Stimulated activated naive CD8-positive, alpha-beta T cell treated with anti-CD3 and anti-CD28 coated beads, Interleukin-15, Interleukin-2, amounts not matched to agents 100 U/mL and 50 U/mL, for 24 hours (primary cell): Measurements from ENCODE around the gene COG7.
A peak's percentile ranks its signal among the peaks of the same experiment; 100 is the strongest.
"Not testable (repeated sequence)": the region's sequence is repeated elsewhere in the genome, so short reads cannot be mapped to it uniquely, and the experiment has no call there.

ENCODE experiments used
- ATAC-seq: fragments of 150-1000 bp; cut with Tn5 transposase; one replicate; pipeline ENCODE4 v1.10.0; 2021
- DNase-seq: peaks from one replicate; pipeline ENCODE4 v3.0.0; 2021

COG7 gene

GRCh38 chr16:23469814-23470213 is 16.8 kb upstream of the COG7 start:
- DNase-seq = no peak
- ATAC-seq = no peak

DNA sequence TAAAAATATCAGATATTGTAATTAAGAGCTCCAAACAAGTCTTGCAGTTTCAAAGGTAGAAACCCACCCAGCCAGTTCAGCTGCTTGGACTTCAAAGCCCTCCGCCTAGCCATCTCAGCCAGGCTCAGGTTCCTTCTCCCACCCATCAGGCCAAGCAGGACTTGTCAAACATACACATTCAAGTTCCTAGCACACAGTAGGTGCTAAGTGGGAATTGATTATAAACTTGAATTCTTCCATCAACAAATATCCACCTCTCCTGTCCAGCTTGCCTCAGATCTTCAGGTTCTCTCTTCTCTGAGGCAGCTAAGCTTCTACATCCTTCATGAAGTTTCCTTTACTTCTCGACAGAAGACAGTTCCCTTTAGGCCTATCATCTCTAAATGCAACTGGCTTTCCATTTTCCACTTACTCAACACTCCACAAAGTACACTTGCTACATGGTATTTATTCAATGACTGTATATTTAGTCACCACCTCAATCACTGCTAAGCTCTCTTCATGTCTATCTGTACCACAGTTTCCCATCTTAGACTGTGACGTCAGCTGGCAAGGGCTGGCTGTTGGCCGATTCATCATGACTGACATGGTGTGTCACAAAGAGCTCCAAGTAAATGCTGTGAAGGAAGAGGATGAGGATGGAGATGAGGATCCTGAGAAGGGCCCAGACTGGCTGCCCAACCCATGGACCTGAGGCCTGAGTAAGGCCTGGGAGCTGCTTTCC is 13.3 kb upstream of the COG7 start:
- DNase-seq (no peak), ATAC-seq (no peak)

- ATAC-seq = no peak
- no peak for DNase-seq
Measured at GRCh38 chr16:23465179-23465578, 12.2 kb upstream of the COG7 start.

DNA sequence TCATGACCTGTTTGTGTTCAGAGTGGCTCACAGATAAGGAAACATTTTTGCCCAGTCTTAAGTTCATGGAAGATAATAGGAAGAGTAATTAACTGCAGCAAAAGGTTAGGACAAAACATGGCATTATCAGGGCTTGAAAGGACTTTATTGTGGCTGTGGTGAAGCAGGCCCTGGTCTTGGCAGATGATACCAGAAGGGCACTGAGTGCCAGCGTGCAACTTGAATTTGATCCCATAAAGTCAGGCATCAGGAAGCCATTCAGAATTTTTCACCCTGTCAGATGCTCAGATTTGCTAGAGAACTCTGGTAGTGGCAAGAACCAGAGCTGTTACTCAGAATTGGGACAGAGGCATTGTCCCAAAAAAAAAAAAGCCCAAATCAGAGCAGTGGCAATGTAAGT is 11.2 kb upstream of the COG7 start:
- ATAC-seq = no peak

DNA sequence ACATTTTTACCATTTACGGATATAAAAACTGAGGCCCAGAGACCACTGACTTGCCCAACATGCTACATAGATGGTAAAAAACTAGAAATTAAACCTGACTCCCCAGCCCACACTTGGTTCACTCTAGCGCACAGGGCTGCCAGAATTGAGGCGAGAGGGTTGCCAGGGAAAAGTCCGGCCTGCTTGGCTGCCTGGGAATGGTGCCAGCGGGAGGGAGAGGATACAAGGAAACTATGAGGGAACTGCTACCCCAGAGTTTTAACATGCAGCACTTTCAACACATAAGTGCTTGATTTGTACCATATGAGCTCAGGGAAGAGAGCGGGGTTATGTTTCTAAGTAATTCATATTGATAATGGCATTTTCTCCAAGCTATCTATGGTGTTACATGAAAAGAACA is 10.0 kb upstream of the COG7 start:
- not testable (repeated sequence) for ATAC-seq, DNase-seq

More for the DNA sequence above, 11.2 kb upstream of the COG7 start:
- DNase-seq = no peak

DNA sequence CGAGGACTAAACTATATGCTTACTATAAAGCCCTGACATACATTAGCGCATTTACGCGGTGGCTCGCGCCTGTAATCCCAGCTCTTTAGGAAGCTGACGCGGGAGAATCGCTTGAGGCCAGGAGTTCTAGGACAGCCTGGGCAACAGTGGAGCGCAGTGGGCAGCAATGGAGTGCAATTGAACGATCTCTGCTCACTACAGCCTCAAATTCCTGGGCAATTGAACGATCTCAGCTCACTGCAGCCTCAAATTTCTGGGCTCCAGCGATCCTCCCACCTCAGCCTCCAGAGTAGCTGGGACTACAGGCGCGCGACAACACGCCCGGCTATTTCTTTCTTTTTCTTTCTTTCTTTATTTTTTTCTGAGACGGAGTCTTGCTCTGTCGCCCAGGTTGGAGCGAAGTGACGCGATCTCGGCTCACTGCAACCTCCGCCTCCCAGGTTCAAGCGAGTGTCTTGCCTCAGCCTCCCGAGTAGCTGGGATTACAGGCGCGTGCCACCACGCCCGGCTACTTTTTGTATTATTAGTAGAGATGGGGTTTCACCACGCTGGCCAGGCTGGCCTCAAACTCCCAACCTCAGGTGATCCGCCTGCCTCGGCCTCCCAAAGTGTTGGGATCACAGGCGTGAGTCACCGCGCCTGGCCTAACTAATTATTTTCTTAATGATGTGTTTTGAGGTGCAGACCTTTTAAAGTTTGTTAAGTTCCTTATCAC is 506 bp upstream of the COG7 start:
- DNase-seq (no peak), ATAC-seq (no peak)

DNA sequence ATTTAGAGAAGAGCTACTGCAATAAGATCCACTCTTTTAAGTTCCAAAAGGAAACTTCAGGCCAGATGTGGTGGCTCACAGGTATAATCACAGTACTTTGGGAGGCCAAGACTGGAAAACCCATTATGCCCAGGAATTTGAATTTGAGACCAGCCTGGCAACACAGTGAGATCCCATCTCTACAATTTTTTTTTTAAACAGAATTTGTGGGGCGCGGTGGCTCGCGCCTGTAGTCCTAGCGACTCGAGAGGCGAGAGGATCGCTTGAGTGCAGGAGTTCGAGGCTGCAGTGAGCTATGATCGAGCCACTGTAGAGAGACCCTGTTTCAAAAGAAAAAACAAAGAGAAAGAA is 793 bp downstream of the COG7 start:
- ATAC-seq (no peak), DNase-seq (no peak)

DNA sequence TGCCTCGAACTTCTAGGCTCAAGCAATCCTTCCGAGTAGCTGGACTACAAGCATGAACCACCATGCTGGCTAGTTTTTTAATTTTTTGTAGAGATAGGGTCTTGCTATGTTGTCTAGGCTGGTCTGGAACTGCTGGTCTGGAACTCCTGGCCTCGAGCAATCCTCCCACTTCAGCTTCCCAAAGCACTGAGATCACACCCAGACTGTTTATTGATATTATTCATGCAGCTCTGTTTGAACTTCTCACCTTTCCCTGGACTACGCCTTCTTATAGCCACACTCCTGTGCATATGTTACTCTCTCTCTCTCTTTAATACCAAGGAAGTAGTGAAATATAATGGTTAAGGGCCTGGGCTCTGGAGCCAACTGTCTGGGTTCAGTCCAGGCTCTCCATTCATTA is 4.6 kb downstream of the COG7 start:
- DNase-seq (no peak), ATAC-seq (no peak)

- ATAC-seq, DNase-seq: not testable (repeated sequence)
Measured at GRCh38 chr16:23437542-23437941, 15.4 kb downstream of the COG7 start.

DNA sequence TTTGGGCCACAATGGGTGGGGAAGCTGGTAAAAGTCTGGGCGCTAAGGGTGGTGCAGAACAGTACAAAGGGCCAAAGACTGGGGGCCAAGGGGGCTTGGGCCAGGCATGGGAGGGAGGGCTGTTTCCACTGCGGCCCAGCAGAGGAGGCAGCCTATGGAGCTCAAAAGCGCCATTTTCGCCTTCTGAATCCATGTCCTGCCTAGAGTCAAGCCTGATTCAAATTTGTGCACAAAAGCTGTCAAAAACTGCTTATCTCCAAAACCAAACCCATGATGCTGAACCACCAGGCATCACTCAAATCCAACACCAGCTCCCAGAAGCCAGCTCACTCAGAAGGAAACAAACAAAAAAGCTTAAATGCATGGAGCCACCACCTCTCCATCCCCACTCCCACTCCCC is 16.0 kb downstream of the COG7 start:
- DNase-seq (no peak), ATAC-seq (no peak)

- peak; percentile 77 for DNase-seq
- peak; percentile 81 for ATAC-seq
Measured at GRCh38 chr16:23435500-23435899, 17.5 kb downstream of the COG7 start.

- no peak for ATAC-seq
- DNase-seq = peak; percentile 5
Measured at GRCh38 chr16:23434380-23434779, 18.6 kb downstream of the COG7 start.

- no peak for ATAC-seq
- no peak for DNase-seq
Measured at GRCh38 chr16:23433261-23433920, 19.6 kb downstream of the COG7 start.

- DNase-seq = no peak
Measured at GRCh38 chr16:23432176-23433128, 20.5 kb downstream of the COG7 start.

DNA sequence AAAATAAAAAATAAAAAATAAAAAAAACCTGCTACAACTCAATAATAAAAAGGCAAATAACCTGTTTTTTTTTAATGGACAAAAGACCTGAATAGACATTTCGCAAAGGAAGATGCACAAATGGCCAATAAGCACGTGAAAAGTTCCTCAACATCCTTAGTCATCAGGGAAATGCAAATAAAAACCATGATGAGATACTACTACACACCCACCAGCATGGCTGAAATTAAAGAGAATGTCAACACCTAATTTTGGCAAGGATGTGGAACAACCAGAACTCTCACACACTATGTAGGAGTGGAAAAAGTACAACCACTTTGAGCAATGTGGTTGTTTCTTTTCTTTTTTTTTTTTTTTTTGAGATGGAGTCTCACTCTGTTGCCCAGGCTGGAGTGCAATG is 24.6 kb downstream of the COG7 start:
- ATAC-seq (no peak), DNase-seq (no peak)

More at GRCh38 chr16:23432176-23433128, 20.5 kb downstream of the COG7 start:
- no peak for ATAC-seq

DNA sequence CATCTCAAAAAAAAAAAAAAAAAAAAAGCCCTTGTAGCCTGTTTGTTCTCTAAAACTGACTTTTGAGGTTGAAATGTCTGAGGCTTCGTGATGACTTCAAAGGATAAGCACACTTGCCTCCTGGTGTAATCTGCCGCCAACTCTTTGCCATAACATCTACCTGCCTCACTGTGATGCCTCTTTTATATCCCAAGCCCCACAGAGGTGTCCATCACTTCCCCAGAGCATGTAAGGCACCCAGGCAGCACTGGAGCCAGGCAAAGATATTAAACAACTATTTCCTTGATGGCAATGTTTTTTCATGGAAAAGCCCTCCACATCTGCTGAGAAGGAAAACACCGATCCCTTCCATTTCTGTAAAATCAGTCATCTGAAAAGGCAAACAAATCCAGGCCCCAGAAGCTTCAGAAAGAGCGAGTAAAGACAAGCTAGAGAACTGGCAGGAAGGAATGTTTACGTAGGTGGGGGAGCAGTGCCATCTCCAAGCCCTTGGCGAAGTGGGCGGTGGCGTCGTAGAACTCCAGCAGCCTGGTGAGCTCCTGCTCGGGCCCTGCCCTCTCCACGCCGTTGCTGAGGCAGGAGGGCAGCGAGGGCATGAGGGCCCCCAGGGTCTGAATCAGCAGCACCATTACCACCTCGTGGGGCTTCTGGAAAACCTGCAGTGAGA is 28.6 kb downstream of the COG7 start:
- ATAC-seq (no peak), DNase-seq (no peak)

GRCh38 chr16:23423496-23424049 is 29.4 kb downstream of the COG7 start:
- DNase-seq (no peak), ATAC-seq (no peak)

- ATAC-seq (no peak), DNase-seq (no peak)
Measured at GRCh38 chr16:23420011-23420410, 33.0 kb downstream of the COG7 start.

- ATAC-seq (no peak), DNase-seq (no peak)
Measured at GRCh38 chr16:23416816-23417215, 36.2 kb downstream of the COG7 start.

DNA sequence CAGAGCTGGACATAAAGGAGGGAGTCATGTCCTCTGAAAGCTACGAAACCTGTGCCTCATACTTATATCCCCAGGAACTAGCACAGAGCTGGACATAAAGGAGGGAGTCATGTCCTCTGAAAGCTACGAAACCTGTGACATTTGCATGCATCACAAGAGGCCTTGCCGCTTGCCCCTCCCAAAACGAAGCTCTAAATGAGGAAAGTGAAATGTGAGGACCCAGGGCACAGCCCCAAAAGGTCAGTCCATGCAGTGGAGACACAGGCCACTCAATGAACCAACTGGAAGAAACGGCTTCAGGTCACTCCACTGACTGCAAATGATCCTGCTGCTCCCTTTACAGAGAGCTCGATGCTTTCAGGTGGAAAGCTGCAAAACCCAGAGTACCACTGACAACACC is 38.3 kb downstream of the COG7 start:
- ATAC-seq (no peak), DNase-seq (no peak)

GRCh38 chr16:23410176-23410575 is 42.8 kb downstream of the COG7 start:
- DNase-seq = no peak
- ATAC-seq = no peak
